Measurements from ENCODE around the gene TXNDC8.
"Not testable (repeated sequence)": the region's sequence is repeated elsewhere in the genome, so short reads cannot be mapped to it uniquely, and the experiment has no call there.

The TXNDC8 gene

DNA sequence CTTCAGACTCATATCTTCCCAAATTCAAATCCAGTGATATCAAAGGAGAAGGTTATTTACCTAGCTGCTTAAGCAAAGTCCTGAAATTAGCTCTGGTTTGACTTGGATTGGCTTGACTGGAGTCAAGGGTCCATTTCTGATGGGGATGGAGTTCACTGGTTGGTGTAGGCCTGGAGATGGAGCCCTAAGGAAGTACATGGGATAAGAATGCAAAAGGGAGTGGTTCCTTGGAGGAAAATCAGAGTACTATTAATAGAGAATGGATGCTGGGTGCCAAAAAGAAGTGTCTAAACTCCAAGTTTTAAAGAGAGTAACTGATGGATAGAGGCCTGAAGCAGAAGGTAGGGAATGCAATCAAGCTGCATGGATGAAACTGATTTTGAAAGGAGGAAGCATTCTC lies 13.8 kb downstream of the TXNDC8 start:
- no peak for DNase-seq

- no peak for DNase-seq
Observed at GRCh38 chr9:110320651-110321445, 16.8 kb downstream of the TXNDC8 start.

DNA sequence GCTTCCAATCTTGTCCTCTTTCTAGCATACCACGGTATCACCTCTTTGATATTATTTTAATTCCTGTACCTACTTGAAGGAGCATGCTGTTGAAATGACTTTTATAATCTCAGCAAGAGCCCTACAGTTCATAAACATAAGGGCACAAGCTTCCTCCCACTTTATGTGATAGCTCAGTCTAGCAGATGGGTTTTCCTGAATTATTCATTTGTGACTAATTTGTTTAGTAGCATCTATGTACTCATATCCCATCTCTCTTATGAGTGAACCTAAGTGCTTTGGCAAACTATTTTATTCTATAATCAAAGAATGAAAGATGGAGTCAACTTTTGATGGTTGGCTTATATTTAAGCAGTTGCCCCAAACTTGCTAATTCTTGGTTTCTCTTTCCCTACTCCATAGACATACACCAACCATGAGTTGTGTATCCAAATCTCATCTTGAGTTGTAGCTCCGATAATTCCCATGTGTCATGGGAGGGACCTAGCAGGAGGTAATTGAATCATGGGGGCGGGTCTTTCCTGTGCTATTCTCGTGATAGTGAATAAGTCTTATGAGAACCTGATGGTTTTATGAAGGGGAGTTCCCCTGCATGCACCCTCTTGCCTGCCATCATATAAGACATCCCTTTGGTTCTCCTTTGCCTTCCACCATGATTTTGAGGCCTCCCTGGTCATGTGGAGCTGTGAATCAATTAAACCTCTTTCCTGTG lies 17.7 kb downstream of the TXNDC8 start:
- no peak for DNase-seq

GRCh38 chr9:110317911-110318310 lies 19.8 kb downstream of the TXNDC8 start:
- no peak for DNase-seq

DNA sequence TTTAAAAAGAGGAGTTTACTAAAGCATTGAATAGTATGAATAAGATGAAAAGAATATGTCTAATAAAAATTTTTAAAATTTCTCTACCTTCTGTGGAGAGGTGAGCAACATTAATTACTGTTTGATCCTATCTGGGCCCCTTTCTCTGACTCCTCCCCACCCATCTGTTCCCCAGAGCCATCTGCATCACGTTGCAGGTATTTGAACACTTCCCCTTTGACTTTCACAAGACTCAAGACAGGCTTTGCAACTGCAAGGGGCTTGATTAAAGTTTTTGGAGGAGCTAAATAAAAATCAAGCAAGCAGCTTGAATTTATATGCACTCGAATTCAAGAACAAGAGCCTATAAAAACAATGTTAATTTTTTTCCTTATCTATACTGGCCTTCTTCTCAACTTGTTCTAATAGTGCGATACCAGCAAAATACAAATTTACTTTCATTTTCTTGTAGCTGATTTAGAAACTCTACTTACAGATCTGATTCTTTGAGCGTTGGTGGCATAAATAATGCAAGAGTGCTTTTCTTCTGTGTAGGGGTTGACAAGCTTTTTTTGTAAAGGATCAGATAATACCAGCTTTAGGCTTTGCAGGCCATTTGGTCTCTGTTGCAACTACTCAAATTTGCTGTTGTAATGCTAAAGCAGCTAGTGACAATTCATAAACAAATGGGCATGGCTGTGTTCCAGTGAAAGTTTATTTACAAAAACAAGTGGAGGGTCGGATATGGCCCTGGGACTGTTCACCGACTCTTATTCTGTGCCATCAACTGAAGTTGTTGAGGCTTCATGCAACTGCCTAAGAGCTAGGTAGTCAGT lies 21.2 kb downstream of the TXNDC8 start:
- peak; percentile 10 for DNase-seq

DNA sequence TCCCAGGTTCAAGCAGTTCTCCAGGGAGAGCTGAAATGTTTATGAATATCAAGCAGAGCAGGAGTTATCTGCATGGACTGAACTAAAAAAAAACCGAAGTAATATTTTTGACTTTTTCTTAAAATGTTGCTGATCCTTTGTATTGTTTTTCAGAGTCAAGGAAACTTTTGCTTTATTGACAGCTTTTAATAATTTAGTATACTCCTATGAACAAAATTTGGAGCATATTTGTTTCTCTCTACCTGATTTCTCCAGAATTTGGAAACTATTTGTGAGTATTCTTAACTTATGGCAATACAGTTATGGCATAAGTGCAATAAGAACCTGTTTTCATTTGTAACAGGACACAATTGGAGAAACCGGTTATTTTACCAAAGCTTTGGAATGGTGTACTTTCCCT lies 25.7 kb downstream of the TXNDC8 start:
- DNase-seq: not testable (repeated sequence)

DNA sequence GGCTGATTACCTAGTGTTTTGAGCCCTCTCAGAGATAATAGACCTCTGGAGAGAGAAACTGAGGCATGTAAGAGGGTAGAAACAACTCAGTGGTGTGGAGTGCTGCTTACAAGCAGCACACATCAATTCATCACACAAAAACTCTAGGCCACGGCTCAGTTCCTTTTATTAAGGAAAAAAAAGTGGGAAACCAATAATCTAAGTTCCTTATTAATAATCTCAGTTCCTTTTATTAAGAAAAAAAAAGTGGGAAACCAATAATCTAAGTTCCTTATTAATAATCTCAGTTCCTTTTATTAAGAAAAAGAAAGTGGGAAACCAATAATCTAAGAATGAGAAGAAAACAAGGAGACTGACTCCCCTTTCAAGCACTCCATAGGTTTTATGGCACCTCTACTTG lies 28.0 kb downstream of the TXNDC8 start:
- DNase-seq: no peak

- no peak for DNase-seq
Observed at GRCh38 chr9:110308633-110309038, 29.0 kb downstream of the TXNDC8 start.

GRCh38 chr9:110307191-110307590 lies 30.5 kb downstream of the TXNDC8 start:
- no peak for DNase-seq

DNA sequence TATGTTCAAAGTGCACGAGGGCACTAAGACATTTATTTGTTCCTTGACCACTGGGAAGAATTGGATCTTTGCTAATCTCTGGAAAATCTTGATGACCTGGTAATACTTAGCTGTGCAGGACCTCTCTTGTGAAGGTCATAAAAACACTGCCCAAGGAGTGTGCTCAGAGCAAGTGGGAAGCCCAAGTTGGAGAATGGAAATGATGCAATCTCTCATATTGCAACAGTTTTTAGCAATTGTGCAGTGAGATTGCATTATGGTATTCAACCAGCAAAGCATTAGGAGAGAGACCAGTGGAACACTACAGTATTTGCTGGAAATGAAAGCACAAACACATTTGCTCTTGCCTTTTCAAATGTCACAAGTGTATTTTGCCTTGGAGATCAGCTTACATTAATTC lies 34.5 kb downstream of the TXNDC8 start:
- no peak for DNase-seq

DNA sequence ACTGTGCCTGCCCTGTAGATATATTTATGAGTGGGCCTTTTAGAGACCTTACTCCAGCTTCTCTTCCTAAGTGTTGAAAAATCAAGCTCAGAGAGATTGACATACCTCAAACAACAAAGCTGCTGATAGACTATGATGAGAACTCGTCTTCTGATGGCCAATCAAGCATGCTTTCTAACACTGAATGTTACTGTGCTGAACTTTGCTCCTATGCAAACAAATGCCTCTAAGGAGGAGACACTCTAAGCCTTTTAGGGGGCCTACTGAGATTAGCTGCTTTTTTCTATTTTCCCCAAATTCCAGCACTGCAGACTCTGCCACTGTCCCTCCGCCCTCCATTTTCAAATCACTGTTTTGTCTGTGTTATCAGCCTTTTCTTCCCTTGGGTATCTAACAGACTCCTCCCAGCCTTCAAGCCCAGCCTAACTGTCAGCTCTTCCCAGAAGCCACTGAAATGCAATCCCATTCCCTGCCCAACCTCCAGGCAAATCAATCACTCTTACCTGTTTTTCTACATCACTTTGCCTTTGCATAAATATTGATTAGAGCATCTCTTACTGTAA lies 39.5 kb downstream of the TXNDC8 start:
- no peak for DNase-seq

- DNase-seq: no peak
Observed at GRCh38 chr9:110293248-110293647, 44.4 kb downstream of the TXNDC8 start.

GRCh38 chr9:110291921-110292557 lies 45.6 kb downstream of the TXNDC8 start:
- DNase-seq: no peak

- no peak for DNase-seq
Observed at GRCh38 chr9:110290001-110290400, 47.7 kb downstream of the TXNDC8 start.

DNA sequence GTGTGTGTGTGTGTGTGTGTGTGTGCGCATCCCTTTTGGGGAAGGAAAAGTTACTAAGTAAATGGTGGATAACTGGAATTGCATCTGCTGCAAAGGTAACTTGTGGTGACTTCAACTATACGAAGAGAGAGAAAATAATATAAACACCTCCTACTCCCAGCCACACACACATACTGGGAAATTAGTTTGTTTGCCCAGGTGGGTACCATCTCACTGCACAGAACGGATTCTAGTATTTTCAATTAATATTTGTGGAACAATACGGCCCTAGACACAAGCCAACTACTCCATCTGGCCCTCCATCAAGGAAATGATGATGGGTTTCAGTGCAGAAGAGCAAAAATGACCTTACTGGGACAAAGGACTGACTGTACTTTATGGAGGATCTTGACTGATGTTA lies 49.2 kb downstream of the TXNDC8 start:
- DNase-seq: no peak

GRCh38 chr9:110287289-110287680 lies 50.4 kb downstream of the TXNDC8 start:
- DNase-seq: no peak

DNA sequence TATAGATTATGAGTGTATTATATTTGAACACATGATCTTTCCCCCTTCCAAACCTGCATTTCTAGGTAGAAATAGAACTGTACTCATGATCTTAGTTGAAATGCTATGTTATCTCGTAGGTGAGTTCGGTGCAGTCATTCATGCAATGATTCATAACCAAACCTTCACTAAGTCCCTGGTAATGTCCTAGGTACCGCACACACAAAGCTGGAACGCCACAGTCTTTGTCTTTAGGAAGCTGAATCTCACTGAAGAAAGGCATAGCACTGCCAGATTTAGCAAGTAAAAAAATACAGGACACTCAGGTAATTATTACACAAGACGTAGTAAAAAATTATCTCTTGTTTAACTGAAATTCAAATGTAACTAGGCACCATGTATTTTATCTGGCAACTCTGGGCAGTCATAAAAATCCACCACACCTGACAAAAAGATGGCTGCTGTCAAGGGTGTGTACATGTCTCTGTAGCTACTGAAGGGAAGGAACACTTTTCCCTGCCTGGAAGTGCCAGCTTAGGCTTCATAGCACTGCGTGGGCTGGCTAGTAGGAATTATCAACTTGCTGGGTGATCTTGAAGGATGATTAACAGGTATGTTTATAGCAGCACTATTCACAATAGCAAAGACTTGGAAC lies 53.3 kb downstream of the TXNDC8 start:
- no peak for DNase-seq

DNA sequence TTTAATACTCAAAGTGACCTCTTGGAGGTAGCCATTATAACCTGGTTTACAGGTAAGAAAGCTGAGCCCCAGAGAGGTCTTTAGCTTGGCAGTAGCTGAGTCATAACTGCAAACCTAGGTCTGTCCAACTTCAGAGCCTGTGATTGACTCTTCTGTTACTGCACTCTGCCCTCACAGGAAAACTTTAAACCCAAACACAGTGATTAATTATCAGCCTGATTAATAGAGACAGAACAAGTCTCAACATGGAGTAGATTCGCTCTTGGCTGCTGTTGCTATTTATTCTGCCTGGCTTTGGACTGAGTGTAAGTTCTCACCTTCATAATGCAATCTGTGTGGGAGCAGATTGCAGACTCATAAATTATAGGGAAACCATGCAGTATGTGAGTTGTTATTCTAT lies 53.9 kb downstream of the TXNDC8 start:
- DNase-seq: peak; percentile 35

GRCh38 chr9:110282739-110283081 lies 55.0 kb downstream of the TXNDC8 start:
- no peak for DNase-seq

GRCh38 chr9:110282018-110282738 lies 55.5 kb downstream of the TXNDC8 start:
- no peak for DNase-seq

DNA sequence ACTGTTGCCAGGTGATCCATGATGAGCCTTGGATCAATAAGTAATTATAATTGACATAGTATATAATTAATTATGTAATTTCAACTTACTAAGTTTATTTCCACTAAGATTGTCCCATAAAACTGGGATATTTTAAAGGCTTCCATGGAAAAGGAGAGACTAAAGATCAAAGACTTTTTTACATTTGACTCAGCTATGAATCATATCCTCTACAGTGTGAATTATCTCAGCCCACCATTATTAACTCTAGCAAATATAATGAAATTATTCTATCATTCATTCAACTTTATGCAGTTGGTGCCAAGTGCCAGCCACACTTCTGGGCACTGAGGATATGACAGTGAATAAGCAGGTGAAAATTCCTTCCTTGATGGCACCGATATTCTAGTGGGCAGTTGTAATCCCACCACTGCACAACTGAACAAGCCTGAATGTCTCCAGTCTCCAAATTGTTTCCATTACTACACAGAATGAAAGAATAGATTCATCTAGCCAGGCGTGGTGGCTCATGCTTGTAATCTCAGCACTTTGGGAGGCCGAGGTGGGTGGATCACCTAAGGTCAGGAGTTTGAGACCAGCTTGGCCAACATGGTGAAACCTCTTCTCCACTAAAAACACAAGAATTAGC lies 59.5 kb downstream of the TXNDC8 start:
- DNase-seq: no peak
